Right cardiac atrium (tissue), 5 donors: ENCODE measurements around the gene HGD. TPM values are rescaled to one million over a fixed set of nuclear protein-coding genes. Genes with fewer than 3 reads are reported as not detected.
"Not testable (repeated sequence)": the region's sequence is repeated elsewhere in the genome, so short reads cannot be mapped to it uniquely, and the experiment has no call there.

ENCODE experiments used
- ATAC-seq, 2 donors: fragments of 200-7000 bp; cut with Tn5 transposase; one replicate each; pipeline versions ENCODE4 v1.8.0 to v1.9.1; 2020; ENCODE audit warnings: moderate library complexity in 2 of 2, mild to moderate bottlenecking in 1 of 2
- DNase-seq, 3 donors: peaks; one replicate each; pipeline ENCODE4 v3.0.0-alpha.2; 2020
- H3K27ac ChIP-seq: one replicate; pipeline ENCODE4 v1.5.1; 2013; ENCODE audit warnings: mild to moderate bottlenecking, low read length, control low read depth, moderate library complexity
- H3K27me3 ChIP-seq: one replicate; pipeline ENCODE4 v1.6.1; 2013; ENCODE audit not compliant: control insufficient read depth, insufficient read depth
- H3K4me1 ChIP-seq: one replicate; pipeline ENCODE4 v1.6.1; 2013; ENCODE audit warnings: low read length; ENCODE audit not compliant: control insufficient read depth, insufficient read depth
- H3K4me3 ChIP-seq: one replicate; pipeline ENCODE4 v1.5.1; 2013; ENCODE audit warnings: low read length, control low read depth
- H3K9me3 ChIP-seq: one replicate; pipeline ENCODE4 v1.6.1; 2013; ENCODE audit warnings: low read length; ENCODE audit not compliant: control insufficient read depth
- WGBS: extraction: QIAGEN DNeasy Blood & Tissue Kit; methylation state at CpG from one replicate; pipeline ENCODE4 v1.1.7; 2013; 5-methylcytosine and 5-hydroxymethylcytosine counted together
- intact Hi-C, 4 donors: fragments of 100-400 bp; cut with DNase I; formaldehyde crosslinking; loops; one replicate each; pipeline versions ENCODE4 v1.11.0 to v1.14.0; 2022 to 2023
- polyA plus RNA-seq: library from polyadenylated mRNA; stranded (reverse); fragments of 200-250 nt; gene quantifications from one replicate; pipeline ENCODE4 v1.2.3, GENCODE V29; 2013
- total RNA-seq, 4 donors: library from RNA; stranded (reverse); fragmentation: NEBNext Ultra II Directional; extraction: Animal tissue kit (Norgen Biotek cat#: 25700); gene quantifications; one replicate each; pipeline ENCODE4 v1.2.1, GENCODE V29; 2021
- donor health status: healthy with polysubstance abuse.
- donor health status: DM: no; HTN: yes; CAD: no.
- donor health status: DM: no; HTN: no; CAD: no.
- donor health status: DM: no; HTN: yes; CAD: no; lungs with severe emphysema.
- donor health status: DM: yes; HTN: yes; CAD: no.

HGD gene
- total and polyA plus RNA-seq, 5 donors = 0.07 to 0.50 (median 0.11) TPM; not detected in 2

GRCh38 chr3:120678331-120678947 is 3.6 kb downstream of the HGD start:
- Histone ChIP-seq H3K4me3 (no peak overlapping the region), H3K27ac (peak overlapping the region; percentile 17), H3K9me3 (no peaks in the 10 kb centered on the region), H3K27me3 (no peaks in the 10 kb centered on the region), H3K4me1 (no peaks in the 10 kb centered on the region)
- peak; percentile 25 to 35 (median 26) for DNase-seq
- peak; percentile 90 to 92 for ATAC-seq
- intact Hi-C loops = no loop called here
- 17% methylated on average over 6 of the region's 6 CpGs for WGBS

GRCh38 chr3:120677193-120677592 is 4.8 kb downstream of the HGD start:
- WGBS = 92% methylated on average over 7 of the region's 7 CpGs
- ATAC-seq, intact Hi-C loops: not testable (repeated sequence)

GRCh38 chr3:120673116-120673515 is 8.9 kb downstream of the HGD start:
- H3K4me3 ChIP-seq = no peak overlapping the region
- intact Hi-C loops = no loop called here
- no peak for DNase-seq
- H3K9me3 ChIP-seq = no peaks in the 10 kb centered on the region
- H3K27me3 ChIP-seq = no peaks in the 10 kb centered on the region
- no peak overlapping the region for H3K27ac ChIP-seq
- ATAC-seq = no peak
- H3K4me1 ChIP-seq = no peaks in the 10 kb centered on the region
- WGBS = 56% methylated on average over 2 of the region's 2 CpGs

More at GRCh38 chr3:120677193-120677592, 4.8 kb downstream of the HGD start:
- not testable (repeated sequence) for H3K27ac ChIP-seq, DNase-seq, H3K4me3 ChIP-seq, H3K27me3 ChIP-seq, H3K9me3 ChIP-seq, H3K4me1 ChIP-seq

- intact Hi-C loops = no loop called here
- ATAC-seq = no peak
- H3K27me3 ChIP-seq = no peaks in the 10 kb centered on the region
- no peaks in the 10 kb centered on the region for H3K9me3 ChIP-seq
- 74% methylated on average over 2 of the region's 2 CpGs for WGBS
- H3K27ac ChIP-seq = no peak overlapping the region
- no peak overlapping the region for H3K4me3 ChIP-seq
- H3K4me1 ChIP-seq = no peaks in the 10 kb centered on the region
- DNase-seq = no peak
Measured at GRCh38 chr3:120670576-120670975, 11.5 kb downstream of the HGD start.

- Histone ChIP-seq H3K27me3 (no peaks in the 10 kb centered on the region), H3K4me3 (no peak overlapping the region), H3K4me1 (no peaks in the 10 kb centered on the region), H3K27ac (no peak overlapping the region), H3K9me3 (no peaks in the 10 kb centered on the region)
- DNase-seq = no peak
- no peak for ATAC-seq
- intact Hi-C loops = no loop called here
Measured at GRCh38 chr3:120664926-120665325, 17.1 kb downstream of the HGD start.

DNA sequence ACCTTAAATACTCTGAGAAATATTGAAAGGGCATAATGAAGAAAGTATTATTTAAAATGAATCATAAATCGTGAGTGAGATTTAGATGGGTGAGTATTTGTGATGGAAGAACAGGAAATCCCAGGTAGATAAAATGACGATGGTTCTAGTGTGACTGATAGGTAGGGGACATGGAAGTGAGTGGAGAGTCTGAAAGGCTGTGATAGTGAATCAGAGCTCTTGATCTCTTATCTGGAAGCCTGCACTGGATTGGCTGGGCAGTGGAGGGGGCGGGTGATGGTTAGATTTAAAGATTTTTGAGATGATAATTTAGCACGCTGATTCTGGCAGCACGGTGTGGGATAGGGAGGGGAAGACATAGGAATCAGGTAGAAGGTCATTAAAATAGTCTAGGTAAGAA is 20.1 kb downstream of the HGD start:
- no peak for ATAC-seq

GRCh38 chr3:120661106-120661905 is 20.7 kb downstream of the HGD start:
- Histone ChIP-seq H3K4me1 (no peaks in the 10 kb centered on the region), H3K9me3 (no peaks in the 10 kb centered on the region), H3K27ac (no peak overlapping the region), H3K4me3 (no peak overlapping the region), H3K27me3 (no peaks in the 10 kb centered on the region)
- intact Hi-C loops = no loop called here
- DNase-seq = no peak
- 33% methylated on average over 2 of the region's 2 CpGs for WGBS
- ATAC-seq = no peak

More for the DNA sequence above, 20.1 kb downstream of the HGD start:
- Histone ChIP-seq H3K27ac (no peak overlapping the region), H3K9me3 (no peaks in the 10 kb centered on the region), H3K27me3 (no peaks in the 10 kb centered on the region), H3K4me3 (no peak overlapping the region), H3K4me1 (no peaks in the 10 kb centered on the region)
- DNase-seq = no peak
- intact Hi-C loops = no loop called here
- 58% methylated on average over 5 of the region's 5 CpGs for WGBS

GRCh38 chr3:120659834-120660233 is 22.2 kb downstream of the HGD start:
- intact Hi-C loops = no loop called here
- ATAC-seq = no peak
- Histone ChIP-seq H3K9me3 (no peaks in the 10 kb centered on the region), H3K4me1 (no peaks in the 10 kb centered on the region), H3K27ac (no peak overlapping the region), H3K27me3 (no peaks in the 10 kb centered on the region), H3K4me3 (no peak overlapping the region)
- no peak for DNase-seq
- WGBS = 82% methylated on average over 2 of the region's 2 CpGs

- DNase-seq (no peak), ATAC-seq (no peak)
- intact Hi-C loops = no loop called here
- Histone ChIP-seq H3K4me1 (no peaks in the 10 kb centered on the region), H3K9me3 (no peaks in the 10 kb centered on the region), H3K27ac (no peak overlapping the region), H3K4me3 (no peak overlapping the region), H3K27me3 (no peaks in the 10 kb centered on the region)
- 89% methylated on average over 1 of the region's 1 CpG for WGBS
Measured at GRCh38 chr3:120659285-120659684, 22.8 kb downstream of the HGD start.

- H3K9me3 ChIP-seq = no peaks in the 10 kb centered on the region
- H3K4me1 ChIP-seq = no peaks in the 10 kb centered on the region
- ATAC-seq = no peak
- WGBS = 68% methylated on average over 5 of the region's 5 CpGs
- no peaks in the 10 kb centered on the region for H3K27me3 ChIP-seq
- H3K4me3 ChIP-seq = no peak overlapping the region
- intact Hi-C loops = no loop called here
- DNase-seq = no peak
- no peak overlapping the region for H3K27ac ChIP-seq
Measured at GRCh38 chr3:120652896-120653545, 29.0 kb downstream of the HGD start.

GRCh38 chr3:120652281-120652680 is 29.8 kb downstream of the HGD start:
- no peaks in the 10 kb centered on the region for H3K4me1 ChIP-seq
- H3K27me3 ChIP-seq = no peaks in the 10 kb centered on the region
- no peak overlapping the region for H3K27ac ChIP-seq
- no peaks in the 10 kb centered on the region for H3K9me3 ChIP-seq
- DNase-seq (no peak), ATAC-seq (no peak)
- WGBS = 64% methylated on average over 3 of the region's 3 CpGs
- H3K4me3 ChIP-seq = no peak overlapping the region
- intact Hi-C loops = no loop called here
